ENCODE measurements around the gene CCDC154. TPM values are rescaled to one million over a fixed set of nuclear protein-coding genes. Genes with fewer than 3 reads are reported as not detected.

Gene CCDC154
- total and polyA plus RNA-seq, 2 experiments from 2014 or later, result 0.49 to 1.5 TPM

DNA sequence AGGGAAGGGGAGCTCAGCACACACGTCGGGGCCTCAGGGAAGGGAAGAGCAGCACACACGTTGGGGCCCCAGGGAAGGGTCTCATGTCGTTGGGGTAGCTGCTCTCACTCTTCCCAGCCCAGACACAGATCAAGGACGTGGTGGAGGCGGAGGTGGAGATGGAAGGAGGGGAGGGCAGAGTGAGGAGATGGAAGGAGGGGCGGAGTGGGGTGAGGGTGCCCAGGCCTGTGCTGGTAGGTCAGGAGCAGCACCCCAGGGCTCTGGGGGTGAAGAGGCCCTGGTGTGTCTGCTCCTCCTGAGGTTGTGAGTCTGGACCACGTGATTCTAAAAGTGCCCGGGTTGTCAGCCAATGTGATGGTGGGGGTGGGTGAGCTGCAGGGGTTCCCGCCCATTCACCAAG, 15.6 kb upstream of the CCDC154 start:
- no peak for TF ChIP-seq CTCF (IDR thresholded peaks at IDR 0.05; ENCODE audit: low read depth, low read length)
- DNase-seq (ENCODE audit: low read depth in 1 of 2, low spot score in 1 of 2), result no peak
- Histone ChIP-seq H3K4me1 (ENCODE audit: low read depth) (no peaks in the 10 kb centered on the region), H3K9me3 (ENCODE audit: low read depth) (no peaks in the 10 kb centered on the region), H3K27me3 (no peaks in the 10 kb centered on the region), H3K27ac (no peak overlapping the region), H3K36me3 (peaks cover 6% of the 10 kb centered on the region), H3K4me3 (no peak overlapping the region)

DNA sequence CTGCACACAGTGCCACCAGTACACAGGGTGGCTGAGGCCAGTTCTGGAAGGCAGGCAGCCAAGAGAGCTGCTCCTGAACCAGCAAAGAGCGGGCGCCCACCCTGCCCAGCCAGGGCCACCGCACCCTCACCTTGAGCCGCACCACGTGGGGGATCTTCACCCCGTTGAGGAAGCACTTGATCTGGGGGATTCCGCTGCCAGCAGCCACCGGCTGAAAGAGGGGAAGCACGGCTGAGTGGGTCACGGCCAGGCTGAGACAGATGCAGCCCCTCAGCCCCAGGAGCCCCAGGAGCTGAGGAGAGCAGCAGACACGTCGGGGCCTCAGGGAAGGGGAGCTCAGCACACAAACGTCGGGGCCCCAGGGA, 14.6 kb upstream of the CCDC154 start:
- DNase-seq (ENCODE audit: low read depth in 1 of 2, low spot score in 1 of 2), result no peak
- H3K36me3 ChIP-seq, result peaks cover 8% of the 10 kb centered on the region
- no peak overlapping the region for H3K4me3 ChIP-seq
- TF ChIP-seq CTCF (IDR thresholded peaks at IDR 0.05; ENCODE audit: low read depth, low read length), result no peak
- no peaks in the 10 kb centered on the region for H3K9me3 ChIP-seq (ENCODE audit: low read depth)
- no peak overlapping the region for H3K27ac ChIP-seq
- H3K4me1 ChIP-seq (ENCODE audit: low read depth), result no peaks in the 10 kb centered on the region
- H3K27me3 ChIP-seq, result no peaks in the 10 kb centered on the region

GRCh38 chr16:1458336-1458976, 14.1 kb upstream of the CCDC154 start:
- no peaks in the 10 kb centered on the region for H3K4me1 ChIP-seq (ENCODE audit: low read depth)
- H3K9me3 ChIP-seq (ENCODE audit: low read depth), result no peaks in the 10 kb centered on the region
- no peaks in the 10 kb centered on the region for H3K27me3 ChIP-seq
- peaks cover 8% of the 10 kb centered on the region for H3K36me3 ChIP-seq
- DNase-seq (ENCODE audit: low read depth in 1 of 2, low spot score in 1 of 2), result no peak
- TF ChIP-seq CTCF (IDR thresholded peaks at IDR 0.05; ENCODE audit: low read depth, low read length), result no peak
- no peak overlapping the region for H3K4me3 ChIP-seq
- H3K27ac ChIP-seq, result no peak overlapping the region

- TF ChIP-seq CTCF (IDR thresholded peaks at IDR 0.05; ENCODE audit: low read depth, low read length), result no peak
- no peak overlapping the region for H3K4me3 ChIP-seq
- H3K9me3 ChIP-seq (ENCODE audit: low read depth), result no peaks in the 10 kb centered on the region
- H3K27me3 ChIP-seq, result no peaks in the 10 kb centered on the region
- no peak overlapping the region for H3K27ac ChIP-seq
- H3K4me1 ChIP-seq (ENCODE audit: low read depth), result no peaks in the 10 kb centered on the region
- no peak for DNase-seq (ENCODE audit: low read depth in 1 of 2, low spot score in 1 of 2)
- peaks cover 8% of the 10 kb centered on the region for H3K36me3 ChIP-seq
Measured at GRCh38 chr16:1457489-1458245, 13.3 kb upstream of the CCDC154 start.

- H3K9me3 ChIP-seq (ENCODE audit: low read depth), result no peaks in the 10 kb centered on the region
- no peak overlapping the region for H3K4me3 ChIP-seq
- H3K36me3 ChIP-seq, result peaks cover 8% of the 10 kb centered on the region
- no peak for TF ChIP-seq CTCF (IDR thresholded peaks at IDR 0.05; ENCODE audit: low read depth, low read length)
- no peak overlapping the region for H3K27ac ChIP-seq
- no peaks in the 10 kb centered on the region for H3K27me3 ChIP-seq
- no peaks in the 10 kb centered on the region for H3K4me1 ChIP-seq (ENCODE audit: low read depth)
- DNase-seq (ENCODE audit: low read depth in 1 of 2, low spot score in 1 of 2), result no peak
Measured at GRCh38 chr16:1456951-1457350, 12.6 kb upstream of the CCDC154 start.

Data from cardiac muscle cell (in vitro differentiated cells and primary cell).